HG03175 (cell line): ENCODE results near the gene SEZ6.

Experiments used
- ATAC-seq: cut with Tn5 transposase; IDR thresholded peaks from one replicate; pipeline ENCODE4 v1.9.1; 2021; ENCODE audit warnings: mild to moderate bottlenecking, moderate library complexity; ENCODE audit not compliant: unreplicated experiment

SEZ6 gene

DNA sequence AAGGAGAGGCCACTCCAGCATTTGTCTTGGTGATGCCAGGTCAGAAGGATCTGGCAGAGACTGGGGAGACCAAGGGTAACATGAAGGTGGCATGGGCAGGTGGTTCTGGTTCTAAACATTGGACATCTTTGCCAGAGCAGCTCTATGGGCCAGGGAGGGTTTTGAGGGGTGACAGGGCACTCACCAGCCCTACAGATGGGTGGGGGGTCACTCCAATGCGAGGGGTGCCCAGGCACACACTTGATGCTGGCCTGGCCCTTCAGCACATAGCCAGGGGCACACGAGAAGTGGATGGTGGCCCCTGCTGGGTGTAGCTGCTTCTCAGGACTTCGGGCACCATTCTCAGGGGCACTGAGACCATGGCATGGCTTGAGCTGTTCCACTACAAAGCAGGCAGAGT, 49.0 kb downstream of the SEZ6 start:
- no peak for ATAC-seq

DNA sequence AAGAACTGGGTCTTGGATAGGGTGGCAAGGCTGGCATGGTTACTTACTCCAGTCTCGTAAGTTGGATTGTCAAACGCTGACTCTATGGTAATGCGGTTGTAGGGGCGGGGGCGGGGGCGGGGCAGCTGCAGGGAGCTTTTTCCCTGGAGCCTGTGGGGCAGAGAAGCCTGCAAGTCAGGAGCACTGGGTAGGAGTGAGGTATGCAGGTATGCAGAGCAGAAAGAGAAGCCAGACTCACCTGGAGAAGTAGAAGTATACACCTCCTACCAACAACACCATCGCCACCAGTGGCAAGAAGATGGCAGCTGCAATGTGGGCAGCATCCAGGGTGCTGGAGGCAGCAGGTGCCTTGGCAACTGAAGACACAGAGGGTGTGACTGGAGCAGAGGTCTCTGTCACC, 49.7 kb downstream of the SEZ6 start:
- ATAC-seq = no peak

DNA sequence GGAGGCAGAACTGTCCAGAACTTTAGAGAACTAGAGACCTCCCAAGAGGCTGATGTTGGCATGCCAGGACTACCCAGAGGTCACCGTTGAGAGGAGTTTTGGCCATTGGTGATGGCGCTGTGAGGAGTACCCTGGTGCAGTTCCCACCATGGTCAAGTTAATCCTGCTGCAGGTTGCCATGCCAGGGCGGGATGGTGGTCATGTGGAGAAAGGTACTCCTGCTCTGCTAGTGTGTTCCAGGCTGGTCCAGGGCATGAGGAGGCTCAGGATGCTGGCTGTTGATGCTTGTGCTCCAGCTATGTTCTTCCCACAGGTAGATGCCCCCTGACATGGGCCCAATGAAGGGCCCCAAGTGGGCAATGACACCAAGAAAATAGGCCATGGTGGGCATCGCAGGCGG, 50.4 kb downstream of the SEZ6 start:
- ATAC-seq = no peak

DNA sequence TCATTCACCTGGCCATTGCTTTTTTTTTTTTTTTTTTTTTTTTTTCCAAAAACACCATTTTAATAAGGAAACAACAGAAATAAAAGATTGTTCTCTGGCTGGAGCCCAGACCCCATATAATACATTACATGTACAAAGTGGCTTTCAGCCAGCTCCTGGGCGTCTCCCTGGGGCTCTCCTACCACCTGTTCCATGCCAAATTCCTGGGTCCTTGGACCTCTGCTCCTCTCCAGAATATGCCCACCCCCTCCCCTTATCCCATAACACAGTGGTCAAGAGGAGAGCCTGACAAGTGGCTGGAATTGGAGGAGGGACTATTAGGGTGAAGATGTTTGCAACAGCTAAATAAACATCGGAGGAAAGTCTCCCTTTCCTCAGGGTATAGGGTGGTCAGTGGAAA, 50.9 kb downstream of the SEZ6 start:
- ATAC-seq = no peak

DNA sequence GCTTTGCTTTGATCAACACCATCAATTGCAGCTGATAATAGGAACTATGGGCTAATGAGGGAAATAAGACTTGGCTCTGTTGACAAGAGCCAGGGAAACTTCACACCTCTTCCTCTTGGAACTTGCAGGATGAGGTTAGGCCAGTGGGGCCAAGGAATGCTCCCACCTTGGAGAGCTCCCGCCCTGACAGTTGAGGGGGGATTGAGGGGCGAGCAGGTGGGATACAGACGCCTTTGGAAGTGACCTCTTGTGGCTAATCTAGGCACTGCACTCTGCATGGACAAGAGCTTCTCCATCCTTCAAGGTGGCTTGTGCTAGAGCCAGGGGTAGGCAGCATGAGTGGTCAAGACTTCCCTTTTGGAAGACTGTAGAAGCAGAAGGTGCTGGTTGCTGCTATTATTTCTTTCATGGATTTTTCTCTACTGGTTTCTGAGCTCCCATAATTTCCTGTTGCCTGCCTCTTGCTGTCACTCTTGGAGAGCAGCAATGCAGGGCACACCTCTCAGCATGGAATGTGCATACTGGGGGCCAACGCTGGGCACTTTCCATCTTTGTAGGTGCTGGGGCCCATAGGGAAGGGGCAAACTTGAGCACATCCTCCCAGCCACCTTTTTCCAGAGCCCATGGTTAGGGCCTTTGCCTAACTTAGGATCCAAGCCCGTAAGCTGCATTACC, 52.3 kb downstream of the SEZ6 start:
- no peak for ATAC-seq

DNA sequence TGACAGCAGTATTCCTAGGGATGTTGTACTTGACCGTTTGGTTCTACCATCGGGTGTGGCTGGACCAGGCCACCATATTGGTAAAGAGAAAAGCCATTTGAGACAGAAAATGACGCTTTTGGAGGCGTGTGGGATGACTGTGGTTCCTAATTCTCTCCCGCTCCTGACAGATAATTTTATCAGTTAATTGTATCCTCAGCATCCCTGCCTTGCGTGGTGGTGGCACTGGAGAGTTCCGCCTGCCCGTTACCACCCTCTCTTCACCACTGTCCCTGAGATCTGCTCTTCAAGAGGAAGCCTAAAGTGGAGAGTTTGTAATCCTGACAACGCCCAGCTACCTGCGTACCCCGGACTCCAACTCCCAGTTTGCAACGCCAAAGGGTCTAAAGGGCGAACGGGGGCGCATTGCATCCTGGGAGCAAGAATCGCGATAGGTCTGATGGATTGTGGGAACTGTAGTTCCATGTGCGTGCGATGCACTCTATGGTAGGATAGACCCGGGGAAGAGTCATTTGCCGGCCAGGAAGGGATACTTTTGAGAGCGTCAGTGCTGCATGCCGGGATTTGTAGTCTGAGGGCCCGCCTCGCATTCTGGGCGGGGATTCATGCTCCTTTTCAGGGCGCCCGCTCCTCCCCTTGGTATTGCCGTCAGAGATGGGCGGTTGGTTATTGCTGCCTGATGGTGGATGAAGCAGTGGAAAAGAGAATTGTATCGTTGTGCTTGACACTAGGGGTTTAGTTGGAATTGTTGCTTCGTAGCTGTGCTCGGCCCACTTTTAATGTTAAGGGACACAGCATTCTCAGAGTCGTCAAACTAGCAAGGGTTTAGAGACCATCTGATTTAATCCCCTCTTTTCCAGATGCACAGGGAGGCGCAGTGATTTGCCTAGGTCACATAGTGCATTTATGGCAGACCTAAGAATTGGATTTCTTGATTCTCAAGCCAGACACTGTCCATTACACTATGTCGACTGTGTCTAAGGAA, 53.5 kb downstream of the SEZ6 start:
- ATAC-seq = peak; percentile 60

DNA sequence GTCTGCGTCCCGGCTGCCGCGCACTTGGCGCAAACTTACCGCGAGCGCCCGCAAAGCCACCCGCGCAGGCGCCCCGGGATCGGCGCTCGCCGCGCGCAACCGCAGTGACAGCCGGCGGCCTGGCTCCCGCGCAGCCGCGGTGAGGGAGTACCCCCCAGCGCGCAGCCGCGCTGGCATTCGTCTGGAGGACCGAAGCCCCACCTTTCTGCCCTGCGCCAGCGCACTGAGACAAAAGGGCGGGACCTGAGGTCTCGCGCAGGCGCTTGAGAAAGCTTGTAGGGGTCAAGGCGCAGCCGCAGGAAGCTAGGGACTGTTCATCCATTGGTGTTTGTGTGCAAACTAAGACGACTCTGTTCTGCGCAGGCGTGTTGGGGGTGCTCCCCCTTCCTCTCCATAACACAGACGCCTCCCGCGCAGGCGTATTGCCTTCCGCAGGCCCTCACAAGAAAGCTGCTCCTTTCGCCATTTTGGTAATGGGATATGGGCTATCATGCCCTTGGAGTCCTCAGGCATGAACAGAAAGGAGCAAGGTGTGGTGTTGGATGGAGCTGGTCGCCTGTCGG, 54.3 kb downstream of the SEZ6 start, which contains the start of gene PHF12:
PHF12 (minus strand) TSS at position 91 of the 563 bp plus-strand sequence. CDS start 558 bp downstream, outside the sequence.
- peak; percentile 66 for ATAC-seq

DNA sequence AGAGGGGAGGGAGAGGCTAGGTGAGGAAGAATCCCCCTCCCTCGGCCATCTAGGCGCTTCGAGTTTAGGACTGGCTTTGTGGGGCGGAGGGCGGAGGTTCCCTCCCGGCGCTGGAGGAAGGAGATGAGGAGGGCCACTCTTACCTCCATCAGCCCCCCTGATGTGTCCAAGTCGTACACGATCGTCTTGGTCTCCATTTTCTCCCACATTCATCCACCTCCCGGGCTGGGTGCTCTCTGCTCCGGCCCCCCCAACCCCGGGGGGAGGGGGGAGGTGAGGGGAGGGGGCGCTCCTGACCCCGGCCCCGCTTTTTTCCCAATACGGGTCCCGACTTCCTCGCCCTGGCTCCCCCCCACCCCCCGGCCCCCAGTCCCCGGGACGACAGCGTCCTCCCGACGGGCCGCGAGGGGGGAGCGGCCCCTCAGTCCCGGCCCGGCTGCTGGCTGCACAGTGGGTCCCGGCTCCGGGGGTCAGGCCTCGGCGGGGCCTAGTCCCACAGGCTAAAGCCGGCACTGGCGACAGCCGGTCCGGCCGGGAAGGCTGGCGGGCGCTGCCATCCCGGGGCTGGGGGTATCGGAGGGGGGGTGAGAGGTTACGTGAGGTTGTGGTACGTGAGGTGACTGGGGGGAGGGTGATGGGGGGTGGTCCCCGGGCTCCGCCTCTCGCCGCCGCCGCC, 54.9 kb downstream of the SEZ6 start:
- no peak for ATAC-seq

DNA sequence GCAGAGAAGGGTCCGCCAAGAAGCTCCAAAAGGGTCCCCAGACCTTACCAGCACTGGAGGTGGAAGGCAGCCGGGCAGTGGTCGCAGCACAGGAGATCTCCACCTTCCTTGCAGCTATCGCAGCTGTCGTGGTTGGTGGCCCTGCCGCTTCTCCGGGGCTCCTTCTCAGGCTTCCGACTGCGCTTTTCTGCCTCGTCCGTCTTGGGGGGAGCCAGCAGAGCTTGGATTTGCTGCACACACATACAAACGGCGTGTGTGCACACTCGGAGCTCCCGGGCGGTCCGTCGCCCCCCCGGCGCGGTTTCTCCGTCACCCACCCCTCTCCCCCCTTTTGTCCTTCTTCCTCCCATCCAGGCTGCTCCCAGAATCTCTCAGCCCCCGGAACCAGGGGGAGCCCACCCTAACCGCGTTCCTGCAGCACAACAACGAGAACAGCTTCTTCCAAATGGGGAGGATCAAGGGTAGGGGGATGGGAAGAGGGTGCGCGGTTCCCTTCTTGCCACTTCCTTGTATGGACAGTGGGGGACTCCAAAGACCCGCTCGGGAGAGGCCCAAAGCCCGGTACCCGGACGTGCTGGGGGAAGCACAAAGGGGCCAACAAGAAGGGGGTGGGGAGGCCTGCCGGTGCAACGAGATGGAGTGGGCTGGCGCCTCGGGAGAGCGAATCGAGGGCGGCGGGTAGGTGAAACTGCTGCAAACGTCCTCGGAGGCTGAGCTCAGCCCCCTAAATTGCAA, 55.6 kb downstream of the SEZ6 start:
- ATAC-seq = no peak

DNA sequence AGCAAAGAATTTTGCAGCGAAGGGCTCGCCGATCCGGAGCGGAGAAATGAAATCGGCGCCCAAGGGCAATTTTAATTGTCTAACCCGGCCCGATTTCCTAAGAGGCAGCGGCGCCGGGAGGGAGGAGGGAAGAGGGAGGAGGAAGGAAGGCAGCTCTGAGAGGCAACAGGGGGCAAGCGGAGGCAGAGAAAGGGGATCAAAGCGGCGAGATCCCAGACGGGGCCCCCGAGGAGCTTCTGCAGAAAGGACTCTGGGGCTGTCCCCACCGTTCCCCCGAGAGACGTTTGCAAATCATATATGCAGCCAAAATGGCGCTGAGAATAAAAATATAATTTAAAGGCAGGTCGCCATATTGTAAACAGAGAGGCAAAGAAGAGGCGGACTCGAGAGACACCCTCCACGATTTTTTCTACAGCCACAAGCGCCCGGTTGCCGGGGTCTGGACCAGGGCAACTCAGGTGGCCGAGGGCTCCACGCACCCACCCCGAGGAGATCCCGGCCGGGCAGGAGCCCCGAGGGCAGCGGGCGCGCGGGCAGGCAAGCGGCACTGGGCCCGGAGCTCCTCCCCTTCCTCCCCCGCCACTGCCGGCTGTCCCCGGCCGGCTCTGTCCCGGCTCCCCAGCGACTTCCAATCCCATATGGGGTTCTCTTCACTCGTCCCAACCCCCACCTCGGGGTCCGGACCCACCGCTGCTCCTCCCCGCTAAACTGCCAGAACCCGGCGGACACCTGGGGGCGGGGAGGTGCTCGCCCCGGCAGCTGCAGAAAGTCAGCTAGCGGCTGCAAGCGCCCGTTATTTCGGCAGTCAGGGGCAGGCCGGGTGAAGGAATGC, 56.4 kb downstream of the SEZ6 start:
- no peak for ATAC-seq

DNA sequence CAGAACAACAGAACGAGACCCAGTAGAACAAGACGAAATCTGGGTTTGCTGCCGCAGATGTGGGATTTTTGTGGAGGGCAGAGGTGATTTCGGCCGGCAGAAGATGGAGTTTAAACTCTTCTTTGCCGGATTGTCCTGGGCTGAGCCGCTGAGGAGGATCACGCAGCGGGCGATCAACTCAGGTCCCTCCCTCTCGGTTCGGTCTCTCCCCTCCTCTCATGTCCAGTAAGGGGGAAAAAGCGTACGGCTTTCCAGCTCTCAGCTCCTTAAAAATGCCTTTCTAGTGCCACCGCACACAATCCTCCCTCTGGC, 57.0 kb downstream of the SEZ6 start:
- ATAC-seq = no peak

DNA sequence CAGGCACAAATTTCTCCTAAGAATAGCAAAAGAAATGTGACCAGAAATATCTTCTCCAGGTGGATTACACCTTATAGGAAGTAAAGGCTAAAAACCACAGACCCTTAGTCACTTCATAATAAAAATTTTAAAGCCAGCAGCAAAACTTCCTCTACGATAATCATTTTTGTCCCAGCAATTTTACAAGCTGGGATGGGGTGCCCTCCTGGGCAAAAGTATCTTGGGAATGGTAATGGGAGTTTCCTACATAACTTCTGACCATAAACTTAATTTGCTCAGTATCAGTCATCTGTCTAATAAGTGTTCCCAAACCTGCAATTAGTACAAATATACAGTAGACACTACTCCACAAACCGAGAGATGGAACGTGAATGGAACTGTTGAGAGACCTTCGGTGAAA, 57.5 kb downstream of the SEZ6 start:
- no peak for ATAC-seq

DNA sequence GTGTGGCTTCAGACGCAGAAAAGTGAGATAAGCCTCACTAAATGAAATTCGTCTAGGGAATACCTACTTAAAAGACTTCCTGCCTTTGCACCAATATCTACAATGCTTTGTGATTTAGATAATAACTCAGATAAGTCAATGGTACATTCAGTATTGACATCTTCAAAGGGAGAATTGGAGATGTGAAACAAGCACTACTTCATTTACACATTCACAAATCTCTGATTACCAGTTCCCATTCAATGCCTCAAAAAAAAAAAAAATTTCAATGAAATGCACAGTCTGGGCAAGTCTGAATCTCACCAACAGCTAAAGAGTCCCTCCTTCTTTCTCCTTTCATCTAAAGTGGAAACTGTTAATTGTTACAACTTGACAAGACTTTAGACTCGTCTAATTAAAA, 58.2 kb downstream of the SEZ6 start:
- no peak for ATAC-seq

DNA sequence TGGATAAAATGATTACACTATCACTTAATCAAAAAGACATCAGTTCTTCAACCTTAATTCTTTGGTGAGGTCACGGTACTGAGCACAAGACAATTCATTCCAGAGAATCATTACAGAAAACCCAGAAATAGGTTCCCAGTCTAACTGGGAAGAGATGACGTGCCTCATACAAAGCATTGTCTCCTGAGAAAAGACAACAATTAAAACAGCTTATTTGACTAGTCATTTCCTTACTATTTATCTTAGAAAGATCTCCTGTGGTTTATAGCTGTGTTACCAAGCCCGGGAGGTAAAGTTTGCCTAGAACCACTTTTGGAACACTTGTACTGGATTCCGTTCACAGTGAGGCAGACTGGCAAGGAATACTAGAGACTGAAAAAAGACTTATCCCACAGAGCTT, 59.6 kb downstream of the SEZ6 start:
- ATAC-seq = no peak

DNA sequence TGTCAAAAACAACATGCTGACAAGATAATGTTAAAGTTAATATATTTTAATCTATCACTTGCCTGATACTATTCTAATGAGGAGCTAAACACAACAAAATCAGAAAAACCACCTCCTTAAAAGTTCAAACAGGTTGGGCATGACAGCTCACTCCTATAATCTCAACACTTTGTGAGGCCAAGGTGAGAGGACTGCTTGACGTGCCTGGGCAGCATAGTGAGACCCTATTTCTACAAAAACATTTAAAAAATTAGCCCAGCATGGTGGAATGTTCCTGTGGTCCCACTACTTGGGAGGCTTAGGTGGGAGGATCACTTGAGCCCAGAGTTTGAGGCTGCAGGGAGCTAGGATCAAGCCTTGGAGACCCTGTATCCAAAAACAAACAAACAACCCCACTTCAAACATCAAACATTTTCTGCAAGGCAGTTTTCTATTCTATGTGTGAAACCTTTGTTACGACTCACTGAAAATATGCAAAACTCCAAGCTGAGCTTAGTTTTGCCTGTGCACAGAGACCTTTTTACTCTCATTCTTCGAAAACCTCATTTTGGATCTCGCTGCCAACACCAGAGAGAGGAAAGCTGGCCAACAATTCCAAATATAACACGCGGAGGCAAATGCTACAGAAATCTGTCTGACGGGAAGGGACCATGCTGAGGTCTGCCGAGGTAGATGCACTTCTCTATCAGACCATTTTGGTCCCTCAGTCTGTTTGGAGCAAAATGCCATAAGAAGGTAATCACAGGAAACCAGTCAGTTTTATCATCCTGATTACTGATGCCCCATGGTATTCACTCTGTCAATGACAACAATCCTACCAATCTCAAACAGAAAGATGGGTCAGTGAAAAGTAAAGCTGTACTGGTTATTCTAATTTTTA, 60.7 kb downstream of the SEZ6 start:
- no peak for ATAC-seq

DNA sequence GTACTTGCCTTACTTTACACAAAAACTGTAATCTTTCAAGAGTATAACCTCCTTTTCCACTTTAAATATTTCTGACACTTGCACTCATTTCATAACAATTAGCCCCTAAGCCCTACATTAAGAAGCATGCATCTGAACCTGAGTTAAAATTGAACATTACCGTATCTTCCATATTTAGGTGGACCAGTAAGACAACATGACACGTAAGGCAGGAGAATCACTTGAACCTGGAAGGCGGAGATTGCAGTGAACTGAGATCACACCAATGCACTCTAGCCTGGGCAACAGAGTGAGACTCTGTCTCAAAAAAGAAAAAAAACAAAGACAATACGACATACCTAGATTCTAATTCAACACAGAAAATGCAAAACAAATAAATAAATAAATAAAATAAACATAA, 61.5 kb downstream of the SEZ6 start:
- no peak for ATAC-seq

DNA sequence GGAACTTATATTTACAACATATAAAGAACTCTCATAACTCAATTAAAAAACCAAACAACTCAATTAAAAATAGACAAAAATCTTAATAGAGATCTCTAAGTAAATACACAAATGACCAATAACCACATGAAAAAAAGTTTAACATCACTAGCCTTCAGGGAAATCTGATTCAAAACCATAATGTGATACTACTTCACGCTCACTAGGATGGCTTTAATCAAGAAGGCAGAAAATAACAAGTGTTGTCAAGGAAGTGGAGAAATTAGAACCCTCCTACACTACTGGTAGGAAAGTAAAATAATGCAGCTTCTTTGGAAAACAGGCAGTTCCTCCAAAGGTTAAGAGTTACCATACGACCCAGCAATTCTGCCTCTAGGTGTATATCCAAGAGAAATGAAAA, 62.9 kb downstream of the SEZ6 start:
- ATAC-seq = no peak

DNA sequence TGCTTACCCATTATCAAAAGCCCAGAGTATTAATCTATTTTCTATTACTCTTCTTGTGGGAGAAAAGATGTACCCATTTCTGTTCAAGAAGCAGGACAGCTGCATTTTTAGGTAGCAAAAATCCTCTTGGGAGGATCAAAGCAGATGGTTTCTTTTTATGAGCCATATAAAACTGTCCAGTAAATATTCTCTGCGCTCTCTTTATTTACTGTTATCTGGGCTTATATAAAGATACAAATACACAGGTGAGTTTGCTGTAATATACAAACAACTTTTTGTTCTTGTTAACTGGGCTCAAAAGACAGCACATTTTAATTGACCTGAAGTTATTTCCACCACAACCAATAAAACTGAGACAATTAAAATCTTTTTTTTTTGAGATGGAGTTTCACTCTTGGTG, 64.6 kb downstream of the SEZ6 start:
- no peak for ATAC-seq

DNA sequence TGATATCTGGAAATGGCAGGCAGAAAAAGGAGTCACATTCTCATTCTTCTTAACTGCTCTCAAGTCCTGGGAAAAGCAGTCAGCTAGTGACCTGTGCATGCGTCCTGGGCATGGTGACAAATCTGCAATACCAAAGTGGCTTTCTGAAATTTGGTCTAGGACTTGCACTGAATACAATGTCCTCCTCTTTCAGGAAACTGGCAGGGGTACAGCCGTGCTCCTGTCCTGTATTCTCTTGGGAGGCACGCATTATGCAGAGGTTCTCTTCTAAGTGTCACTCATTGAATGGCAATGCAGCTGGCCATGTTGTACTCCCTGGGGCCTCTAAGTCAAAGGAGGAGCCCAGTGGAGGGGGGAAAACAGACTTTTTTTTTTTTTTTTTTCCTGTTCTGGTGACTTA, 65.2 kb downstream of the SEZ6 start:
- no peak for ATAC-seq
